IMR-90 (cell line): ENCODE results near the gene PPM1K.

Source experiments
- CEBPB ChIP-seq: IDR thresholded peaks from 2 replicates; pipeline ENCODE4 v1.6.1; 2012; ENCODE audit warnings: low read depth, low read length, improper control_type of control experiment
- CTCF ChIP-seq: conservative IDR thresholded peaks from 2 replicates; pipeline ENCODE4 v1.5.1; 2012; ENCODE audit warnings: mild to moderate bottlenecking, low read depth, low read length, improper control_type of control experiment
- RAD21 ChIP-seq: IDR thresholded peaks from 2 replicates; pipeline ENCODE4 v1.6.1; 2012; ENCODE audit warnings: low read length, improper control_type of control experiment

- TF ChIP-seq CTCF = no peak
- no peak for TF ChIP-seq CEBPB
- TF ChIP-seq RAD21 = no peak
These were observed 56.6 kb downstream of the PPM1K start for GRCh38 chr4:88227734-88228133.
